HG03060 (cell line): ENCODE data around the gene DNMT3B.

Experiments used
- ATAC-seq: cut with Tn5 transposase; IDR thresholded peaks from one replicate; pipeline ENCODE4 v1.9.1; 2021; ENCODE audit warnings: low read depth, moderate number of reproducible peaks; ENCODE audit not compliant: unreplicated experiment

Gene DNMT3B

GRCh38 chr20:32849577-32849976 is 87.4 kb downstream of the DNMT3B start:
- no peak for ATAC-seq

- no peak for ATAC-seq
Observed at GRCh38 chr20:32855387-32855786, 93.2 kb downstream of the DNMT3B start.

GRCh38 chr20:32858189-32858588 is 96.0 kb downstream of the DNMT3B start:
- ATAC-seq: no peak
